HT-29 (cell line): ENCODE measurements around the gene HOXA1. TPM values are rescaled to one million over a fixed set of nuclear protein-coding genes. Genes with fewer than 3 reads are reported as not detected.
A peak's percentile ranks its signal among the peaks of the same experiment; 100 is the strongest.
"Not testable (repeated sequence)": the region's sequence is repeated elsewhere in the genome, so short reads cannot be mapped to it uniquely, and the experiment has no call there.

Experiments used
- DNase-seq: peaks from one replicate; pipeline ENCODE4 v3.0.0-alpha.2; 2015; ENCODE audit warnings: low spot score
- small RNA-seq: library from RNA; depleted of rRNA; stranded (forward); fragments of <200 nt; gene quantifications from one replicate; pipeline ENCODE3, GENCODE V24; 2014
- total RNA-seq: library from RNA; depleted of rRNA; stranded (reverse); fragments of >200 nt; shearing (Covaris generic); gene quantifications from 2 replicates; pipeline ENCODE4 v1.2.3, GENCODE V29; 2014; rRNA removed

HOXA1 gene
- total RNA-seq, 1 experiment from 2014 or later = 3.9 TPM

DNA sequence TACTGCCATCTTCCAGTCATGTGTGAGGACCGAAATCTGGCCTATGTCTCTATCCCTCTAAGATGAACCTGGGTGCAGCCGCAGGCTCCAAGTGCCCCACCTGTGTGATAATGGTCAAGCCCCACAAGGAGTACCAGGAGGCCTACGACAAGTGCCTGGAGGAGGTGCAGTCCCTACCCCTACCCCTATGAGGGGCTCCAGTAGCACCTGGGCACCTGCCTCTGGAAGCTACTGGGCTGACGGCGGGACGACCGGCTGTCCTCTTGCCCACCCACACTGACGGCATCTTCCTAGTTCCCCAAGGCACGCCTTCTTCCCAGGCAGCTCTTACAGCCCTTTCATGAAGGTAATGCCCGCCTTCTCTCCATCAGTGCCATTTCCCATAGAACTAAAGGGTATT is 47.4 kb downstream of the HOXA1 start:
- DNase-seq = no peak

DNA sequence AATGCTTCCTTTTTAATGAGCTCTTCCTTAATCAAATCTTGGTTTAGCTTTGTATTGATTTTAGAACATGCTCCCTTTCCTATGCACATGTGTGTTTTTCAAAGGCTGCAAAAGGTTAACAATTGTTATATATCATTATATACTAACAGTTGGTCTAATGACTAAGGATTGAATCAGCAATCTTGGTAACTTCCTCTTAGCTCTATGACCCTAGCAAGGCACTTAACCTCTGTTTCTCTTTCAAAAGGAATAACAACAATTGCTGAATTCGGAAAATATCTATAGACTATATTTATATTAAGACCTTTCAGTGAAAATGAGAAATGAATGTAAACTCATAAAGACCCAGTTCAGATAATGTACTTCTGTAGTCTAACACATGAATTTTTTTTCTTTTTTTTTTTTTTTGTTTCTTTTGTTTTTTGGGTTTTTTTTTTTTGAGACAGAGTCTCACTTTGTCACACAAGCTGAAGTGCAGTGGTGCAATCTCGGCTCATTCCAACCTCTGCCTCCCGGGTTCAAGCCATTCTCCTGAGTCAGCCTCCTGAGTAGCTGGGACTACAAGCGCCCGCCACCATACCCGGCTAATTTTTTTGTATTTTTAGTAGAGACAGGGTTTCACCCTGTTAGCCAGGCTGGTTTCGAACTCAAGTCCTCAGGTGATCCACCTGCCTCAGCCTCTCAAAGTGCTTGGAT is 48.8 kb downstream of the HOXA1 start:
- peak; percentile 44 for DNase-seq

DNA sequence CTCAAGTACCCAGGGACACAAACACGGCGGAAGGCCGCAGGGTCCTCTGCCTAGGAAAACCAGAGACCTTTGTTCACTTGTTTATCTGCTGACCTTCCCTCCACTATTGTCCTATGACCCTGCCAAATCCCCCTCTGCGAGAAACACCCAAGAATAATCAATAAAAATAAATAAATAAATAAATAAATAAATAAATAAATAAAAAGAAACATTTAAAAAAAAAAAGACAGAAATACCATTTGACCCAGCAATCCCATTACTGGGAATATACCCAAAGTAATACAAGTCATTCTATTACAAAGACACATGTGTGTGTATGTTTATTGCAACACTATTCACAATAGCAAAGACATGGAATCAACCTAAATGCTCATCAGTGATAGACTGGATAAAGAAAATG is 49.8 kb downstream of the HOXA1 start:
- DNase-seq = not testable (repeated sequence)

DNA sequence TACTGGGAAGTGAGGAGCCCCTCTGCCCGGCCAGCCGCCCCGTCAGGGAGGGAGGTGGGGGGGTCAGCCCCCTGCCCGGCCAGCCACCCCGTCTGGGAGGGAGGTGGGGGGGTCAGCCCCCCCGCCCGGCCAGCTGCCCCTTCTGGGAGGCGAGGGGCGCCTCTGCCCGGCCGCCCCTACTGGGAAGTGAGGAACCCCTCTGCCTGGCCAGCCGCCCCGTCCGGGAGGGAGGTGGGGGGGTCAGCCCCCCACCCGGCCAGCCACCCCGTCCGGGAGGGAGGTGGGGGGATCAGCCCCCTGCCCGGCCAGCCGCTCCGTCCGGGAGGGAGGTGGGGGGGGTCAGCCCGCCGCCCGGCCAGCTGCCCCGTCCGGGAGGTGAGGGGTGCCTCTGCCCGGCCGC is 50.7 kb downstream of the HOXA1 start:
- DNase-seq = not testable (repeated sequence)

Small RNA genes lying within 50 kb of the gene (small RNA-seq; reads per million reads assigned to genes)
- gene RF01977 = not detected

Other genes starting within 250 kb of the HOXA1 start
- gene SKAP2, start 231.4 kb downstream of the HOXA1 start, total RNA-seq = 12.3 and 16.3 TPM in 2 replicates
- gene HOXA2, start 6.7 kb upstream of the HOXA1 start, total RNA-seq = 6.6 and 7.3 TPM in 2 replicates
- 2.2 and 3.7 TPM in 2 replicates for gene HOXA4, start 34.8 kb upstream of the HOXA1 start, total RNA-seq
- gene HOXA5, start 47.7 kb upstream of the HOXA1 start, total RNA-seq = 22.1 and 29.3 TPM in 2 replicates
- 25.5 and 28.1 TPM in 2 replicates for gene HOXA6, start 51.8 kb upstream of the HOXA1 start, total RNA-seq
- gene HOXA3, start 56.6 kb upstream of the HOXA1 start, total RNA-seq = 27.8 and 29.0 TPM in 2 replicates
- 5.6 and 10.7 TPM in 2 replicates for gene HOXA7, start 60.7 kb upstream of the HOXA1 start, total RNA-seq
- gene HOXA9, start 69.5 kb upstream of the HOXA1 start, total RNA-seq = 96.1 and 99.2 TPM in 2 replicates
- gene HOXA10, start 78.3 kb upstream of the HOXA1 start, total RNA-seq = 78.9 and 86.4 TPM in 2 replicates
- 67.7 and 74.3 TPM in 2 replicates for gene HOXA11, start 89.2 kb upstream of the HOXA1 start, total RNA-seq
- gene HOXA13, start 104.1 kb upstream of the HOXA1 start, total RNA-seq = 19.8 and 22.2 TPM in 2 replicates
- 0.31 TPM in 1 of 2 replicates, not detected in the other for gene EVX1, start 146.8 kb upstream of the HOXA1 start, total RNA-seq